H9 (cell line): ENCODE data around the gene ZHX3. TPM values are rescaled to one million over a fixed set of nuclear protein-coding genes. Genes with fewer than 3 reads are reported as not detected.

Source experiments
- DNase-seq: peaks from one replicate; pipeline ENCODE4 v3.0.0-alpha.2; 2017
- H2AFZ ChIP-seq: one replicate; pipeline ENCODE4 v1.6.1; 2013; ENCODE audit warnings: mild to moderate bottlenecking, low read length, control low read depth, moderate library complexity
- H2AK5ac ChIP-seq: 2 replicates; pipeline ENCODE4 v1.6.1; 2013; ENCODE audit warnings: low read length, control low read depth, mixed read lengths; ENCODE audit not compliant: insufficient read length
- H2BK120ac ChIP-seq: one replicate; pipeline ENCODE4 v1.6.1; 2013; ENCODE audit warnings: low read depth, mild to moderate bottlenecking, low read length, control low read depth, inconsistent platforms; ENCODE audit not compliant: poor library complexity, severe bottlenecking
- H2BK12ac ChIP-seq: 2 replicates; pipeline ENCODE4 v1.6.1; 2013; ENCODE audit warnings: low read length, control low read depth, mixed read lengths, low read depth; ENCODE audit not compliant: insufficient read length
- H2BK15ac ChIP-seq: 2 replicates; pipeline ENCODE4 v1.6.1; 2013; ENCODE audit warnings: low read depth, low read length, control low read depth
- H2BK20ac ChIP-seq: one replicate; pipeline ENCODE4 v1.6.1; 2013; ENCODE audit warnings: low read depth, mild to moderate bottlenecking, low read length, control low read depth, inconsistent platforms; ENCODE audit not compliant: poor library complexity, severe bottlenecking
- H2BK5ac ChIP-seq: 2 replicates; pipeline ENCODE4 v1.6.1; 2013; ENCODE audit warnings: low read length, control low read depth, mixed read lengths; ENCODE audit not compliant: insufficient read length
- H3K14ac ChIP-seq: 2 replicates; pipeline ENCODE4 v1.6.1; 2013; ENCODE audit warnings: low read length, control low read depth; ENCODE audit not compliant: insufficient read depth
- H3K18ac ChIP-seq: 2 replicates; pipeline ENCODE4 v1.6.1; 2013; ENCODE audit warnings: low read depth, mild to moderate bottlenecking, mixed read lengths, low read length, control low read depth; ENCODE audit not compliant: insufficient read length
- H3K23ac ChIP-seq: 2 replicates; pipeline ENCODE4 v1.6.1; 2013; ENCODE audit warnings: low read length, control low read depth, mixed read lengths, low read depth; ENCODE audit not compliant: insufficient read length
- H3K23me2 ChIP-seq: 2 replicates; pipeline ENCODE4 v1.6.1; 2013; ENCODE audit warnings: low read depth, mild to moderate bottlenecking, mixed read lengths, low read length, control low read depth; ENCODE audit not compliant: insufficient read length, poor library complexity, severe bottlenecking
- H3K27ac ChIP-seq: 2 replicates; pipeline ENCODE4 v1.5.1; 2013; ENCODE audit warnings: low read length, control low read depth, mixed read lengths, low read depth; ENCODE audit not compliant: insufficient read length
- H3K27me3 ChIP-seq: 2 replicates; pipeline ENCODE4 v1.6.1; 2013; ENCODE audit warnings: low read length, control low read depth, inconsistent platforms; ENCODE audit not compliant: insufficient read depth
- H3K4ac ChIP-seq: 2 replicates; pipeline ENCODE4 v1.6.1; 2013; ENCODE audit warnings: low read depth, mild to moderate bottlenecking, control low read depth, inconsistent platforms, low read length, moderate library complexity
- H3K4me1 ChIP-seq: 2 replicates; pipeline ENCODE4 v1.6.1; 2013; ENCODE audit warnings: low read length, control low read depth, inconsistent platforms; ENCODE audit not compliant: insufficient read depth
- H3K4me2 ChIP-seq: 2 replicates; pipeline ENCODE4 v1.6.1; 2013; ENCODE audit warnings: low read length, control low read depth, mixed read lengths; ENCODE audit not compliant: insufficient read length, insufficient read depth
- H3K56ac ChIP-seq: 2 replicates; pipeline ENCODE4 v1.6.1; 2013; ENCODE audit warnings: low read depth, mild to moderate bottlenecking, mixed read lengths, low read length, control low read depth; ENCODE audit not compliant: insufficient read length
- H3K79me1 ChIP-seq: 2 replicates; pipeline ENCODE4 v1.6.1; 2013; ENCODE audit warnings: low read depth, mild to moderate bottlenecking, moderate library complexity, low read length, control low read depth, inconsistent platforms; ENCODE audit not compliant: insufficient read depth, poor library complexity, severe bottlenecking
- H3K79me2 ChIP-seq: 2 replicates; pipeline ENCODE4 v1.6.1; 2013; ENCODE audit warnings: low read length, control low read depth, inconsistent platforms; ENCODE audit not compliant: insufficient read depth
- H3K9ac ChIP-seq: 2 replicates; pipeline ENCODE4 v1.6.1; 2013; ENCODE audit warnings: low read length, control low read depth, mixed read lengths; ENCODE audit not compliant: insufficient read length; ENCODE audit errors: extremely low read depth
- H3K9me3 ChIP-seq: one replicate; pipeline ENCODE4 v1.6.1; 2013; ENCODE audit warnings: low read depth, low read length, inconsistent platforms; ENCODE audit not compliant: control insufficient read depth
- H3T11ph ChIP-seq: one replicate; pipeline ENCODE4 v1.6.1; 2013; ENCODE audit warnings: mild to moderate bottlenecking, low read length, control low read depth, inconsistent platforms
- H4K20me1 ChIP-seq: one replicate; pipeline ENCODE4 v1.6.1; 2013; ENCODE audit not compliant: control insufficient read depth, insufficient read length, insufficient read depth
- H4K5ac ChIP-seq: 2 replicates; pipeline ENCODE4 v1.6.1; 2013; ENCODE audit warnings: low read depth, mild to moderate bottlenecking, mixed read lengths, low read length, control low read depth; ENCODE audit not compliant: insufficient read length
- H4K8ac ChIP-seq: replicated peaks from 2 replicates; pipeline ENCODE4 v1.6.1; 2013; ENCODE audit warnings: low read length, control low read depth, mixed read lengths, low read depth; ENCODE audit not compliant: insufficient read length
- H4K91ac ChIP-seq: 2 replicates; pipeline ENCODE4 v1.6.1; 2013; ENCODE audit warnings: low read depth, mild to moderate bottlenecking, moderate library complexity, mixed read lengths, low read length, control low read depth; ENCODE audit not compliant: insufficient read length
- H3K27ac Mint-ChIP-seq, 3 experiments: 2 replicates in 2 of 3; 3 replicates in 1 of 3; pipeline ENCODE4 v1.8.0; 2020 to 2021; ENCODE audit warnings: mixed read lengths in 3 of 3, mild to moderate bottlenecking in 1 of 3, moderate library complexity in 1 of 3
- H3K27me3 Mint-ChIP-seq: 2 replicates; pipeline ENCODE4 v1.8.0; 2021; ENCODE audit warnings: low read depth, mild to moderate bottlenecking, moderate library complexity, mixed read lengths
- H3K36me3 Mint-ChIP-seq, 3 experiments: 2 replicates in 2 of 3; 3 replicates in 1 of 3; pipeline ENCODE4 v1.8.0; 2020 to 2021; ENCODE audit warnings: low read depth in 3 of 3, mixed read lengths in 3 of 3; ENCODE audit not compliant: insufficient read depth in 1 of 3
- H3K4me1 Mint-ChIP-seq, 2 experiments: 2 replicates each; pipeline ENCODE4 v1.8.0; 2020; ENCODE audit warnings: mixed read lengths in 2 of 2
- H3K4me3 Mint-ChIP-seq, 2 experiments: 2 replicates in 1 of 2; 3 replicates in 1 of 2; pipeline ENCODE4 v1.8.0; 2020 to 2021; ENCODE audit warnings: mild to moderate bottlenecking in 2 of 2, mixed read lengths in 2 of 2, moderate library complexity in 1 of 2
- H3K9me3 Mint-ChIP-seq, 2 experiments: 2 replicates in 1 of 2; 3 replicates in 1 of 2; pipeline ENCODE4 v1.8.0; 2020; ENCODE audit warnings: mild to moderate bottlenecking in 2 of 2, mixed read lengths in 2 of 2, moderate library complexity in 1 of 2
- CTCF ChIP-seq: fragments of 200-600 bp; sonication (generic); conservative IDR thresholded peaks from 3 replicates; pipeline ENCODE4 v1.8.0; 2021; ENCODE audit warnings: antibody characterized with exemption, mild to moderate bottlenecking
- WGBS: extraction: QIAGEN DNeasy Blood & Tissue Kit; methylation state at CpG from one replicate; pipeline ENCODE4 v1.1.7; 2013; ENCODE audit warnings: missing lambda C conversion rate, low lambda C conversion rate, mixed read lengths; ENCODE audit not compliant: insufficient read length; ENCODE audit errors: extremely low coverage; 5-methylcytosine and 5-hydroxymethylcytosine counted together
- total RNA-seq: library from RNA; stranded (reverse); gene quantifications from 2 replicates; pipeline ENCODE4 v1.2.1, GENCODE V29; 2021

ZHX3 gene
- total RNA-seq, 1 experiment from 2014 or later, result 4.4 TPM

GRCh38 chr20:41167481-41168253 lies 149.9 kb downstream of the ZHX3 start:
- no peak for TF ChIP-seq CTCF
- no peak overlapping the region for H3K9ac ChIP-seq

More at GRCh38 chr20:41167481-41168253, 149.9 kb downstream of the ZHX3 start:
- no peak overlapping the region for H2AFZ ChIP-seq
- H3K27ac ChIP-seq, result no peak overlapping the region
- no peak overlapping the region for H3K14ac ChIP-seq
- H4K5ac ChIP-seq, result no peak overlapping the region
- no peak overlapping the region for H3K4ac ChIP-seq
- no peaks in the 10 kb centered on the region for H3K79me1 ChIP-seq
- H3K56ac ChIP-seq, result no peak overlapping the region
- H3K79me2 ChIP-seq, result no peaks in the 10 kb centered on the region
- no peak overlapping the region for H3K18ac ChIP-seq
- Mint-ChIP-seq H3K36me3 (peaks cover 63 to 96% (median 93%) of the 10 kb centered on the region in 3 experiments), H3K4me3 (no peak overlapping the region), H3K27me3 (no peaks in the 10 kb centered on the region), H3K9me3 (no peaks in the 10 kb centered on the region), H3K27ac (peak overlapping the region in 2 of 3 experiments; percentile 14 to 37; a peak in 2 of 7 replicates), H3K4me1 (no peaks in the 10 kb centered on the region)
- no peak overlapping the region for H2AK5ac ChIP-seq
- no peaks in the 10 kb centered on the region for H3K9me3 ChIP-seq
- no peak overlapping the region for H2BK12ac ChIP-seq
- no peak overlapping the region for H2BK20ac ChIP-seq
- H3T11ph ChIP-seq, result no peak overlapping the region
- no peak overlapping the region for H3K23ac ChIP-seq
- no peak overlapping the region for H4K91ac ChIP-seq
- no peak overlapping the region for H2BK5ac ChIP-seq
- H3K4me1 ChIP-seq, result no peaks in the 10 kb centered on the region
- H2BK120ac ChIP-seq, result no peak overlapping the region
- no peaks in the 10 kb centered on the region for H3K27me3 ChIP-seq
- no CpG with 5 or more reads among the region's 11 CpGs for WGBS
- H4K20me1 ChIP-seq, result no peaks in the 10 kb centered on the region
- H4K8ac ChIP-seq, result no peak overlapping the region
- H3K23me2 ChIP-seq, result no peaks in the 10 kb centered on the region
- H2BK15ac ChIP-seq, result no peak overlapping the region
- no peak overlapping the region for H3K4me2 ChIP-seq
- DNase-seq, result no peak
